Kasumi-1 (cell line): Measurements from ENCODE around the gene TMEM186.
"Not testable (repeated sequence)": the region's sequence is repeated elsewhere in the genome, so short reads cannot be mapped to it uniquely, and the experiment has no call there.

ENCODE experiments used
- DNase-seq, 2 experiments: peaks; one replicate each; lab custom pipeline; 2025; lab: John Stamatoyannopoulos, UW

Gene TMEM186

GRCh38 chr16:8812162-8812843 lies 14.9 kb upstream of the TMEM186 start:
- DNase-seq = no peak

GRCh38 chr16:8808613-8809353 lies 11.3 kb upstream of the TMEM186 start:
- DNase-seq = no peak

- no peak for DNase-seq
Observed at GRCh38 chr16:8808009-8808408, 10.6 kb upstream of the TMEM186 start.

GRCh38 chr16:8807189-8807588 lies 9.8 kb upstream of the TMEM186 start:
- no peak for DNase-seq

GRCh38 chr16:8806272-8806983 lies 9.0 kb upstream of the TMEM186 start:
- no peak for DNase-seq

GRCh38 chr16:8804313-8804712 lies 6.9 kb upstream of the TMEM186 start:
- no peak for DNase-seq

- not testable (repeated sequence) for DNase-seq
Observed at GRCh38 chr16:8803733-8804132, 6.3 kb upstream of the TMEM186 start.

- no peak for DNase-seq
Observed at GRCh38 chr16:8801701-8802100, 4.3 kb upstream of the TMEM186 start.

- no peak for DNase-seq
Observed at GRCh38 chr16:8798535-8799157, 1.2 kb upstream of the TMEM186 start.

- DNase-seq = no peak
Observed at GRCh38 chr16:8798174-8798527, 712 bp upstream of the TMEM186 start.

- no peak for DNase-seq
Observed at GRCh38 chr16:8796469-8797363, 723 bp downstream of the TMEM186 start.

GRCh38 chr16:8795818-8796217 lies 1.6 kb downstream of the TMEM186 start:
- DNase-seq = no peak

GRCh38 chr16:8795091-8795490 lies 2.3 kb downstream of the TMEM186 start:
- no peak for DNase-seq

GRCh38 chr16:8788578-8789172 lies 8.8 kb downstream of the TMEM186 start:
- no peak for DNase-seq

GRCh38 chr16:8786316-8786715 lies 11.1 kb downstream of the TMEM186 start:
- not testable (repeated sequence) for DNase-seq

- DNase-seq = no peak
Observed at GRCh38 chr16:8785408-8785807, 12.0 kb downstream of the TMEM186 start.

- DNase-seq = no peak
Observed at GRCh38 chr16:8782673-8783072, 14.8 kb downstream of the TMEM186 start.

GRCh38 chr16:8781797-8782196 lies 15.6 kb downstream of the TMEM186 start:
- DNase-seq = no peak

- DNase-seq = no peak
Observed at GRCh38 chr16:8777217-8777616, 20.2 kb downstream of the TMEM186 start.

GRCh38 chr16:8776129-8776584 lies 21.3 kb downstream of the TMEM186 start:
- no peak for DNase-seq

- DNase-seq = no peak
Observed at GRCh38 chr16:8775359-8775758, 22.1 kb downstream of the TMEM186 start.
